Fibroblast of gingiva (primary cell): Measurements from ENCODE around the gene GPR146.

ENCODE experiments used
- DNase-seq: peaks from one replicate; pipeline ENCODE4 v3.0.0-alpha.2; 2011; ENCODE audit warnings: low read depth

The GPR146 gene

GRCh38 chr7:1012004-1012715 lies 32.2 kb upstream of the GPR146 start:
- no peak for DNase-seq

DNA sequence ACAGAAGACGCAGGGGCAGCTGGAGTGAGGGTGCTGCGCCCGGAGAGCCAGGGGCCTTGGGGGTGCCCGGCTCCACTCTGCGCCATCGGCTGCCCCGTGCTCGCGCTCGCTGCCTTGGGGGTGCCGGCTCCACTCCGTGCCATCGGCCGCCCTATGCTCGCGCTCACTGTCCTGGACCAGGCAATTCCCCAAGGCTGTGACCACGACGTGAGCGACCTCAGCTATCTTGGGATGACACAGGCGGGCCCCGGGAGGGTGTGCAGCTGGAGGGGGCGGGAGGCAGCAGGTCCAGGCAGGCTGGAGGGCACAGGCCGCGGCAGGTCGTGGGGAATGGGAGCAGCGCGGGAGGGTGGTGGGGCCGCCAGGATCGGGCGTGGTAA lies 31.6 kb upstream of the GPR146 start:
- no peak for DNase-seq

- no peak for DNase-seq
Measured at GRCh38 chr7:1013581-1013980, 30.8 kb upstream of the GPR146 start.

DNA sequence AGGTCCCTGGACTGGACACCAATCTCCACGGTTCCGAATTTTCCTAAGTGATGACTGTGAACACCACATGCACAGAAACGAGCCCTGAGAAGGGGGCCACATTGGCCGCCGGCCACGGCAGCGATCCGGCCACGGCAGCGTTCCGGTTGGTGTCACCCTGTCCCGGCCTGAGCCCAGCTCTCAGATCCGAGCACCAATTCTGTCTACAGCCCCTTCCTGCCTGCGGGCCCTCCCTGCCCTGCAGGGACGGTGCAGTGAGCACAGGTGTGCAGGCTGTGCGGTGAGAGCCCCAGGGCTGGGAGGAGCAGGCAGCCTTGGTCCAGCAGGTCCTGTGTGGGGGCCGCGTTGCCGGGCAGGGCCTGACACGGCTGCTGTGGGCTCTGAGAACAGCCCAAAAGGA lies 29.7 kb upstream of the GPR146 start:
- DNase-seq: no peak

- no peak for DNase-seq
Measured at GRCh38 chr7:1015196-1016121, 28.9 kb upstream of the GPR146 start.

- no peak for DNase-seq
Measured at GRCh38 chr7:1016577-1017531, 27.5 kb upstream of the GPR146 start.

DNA sequence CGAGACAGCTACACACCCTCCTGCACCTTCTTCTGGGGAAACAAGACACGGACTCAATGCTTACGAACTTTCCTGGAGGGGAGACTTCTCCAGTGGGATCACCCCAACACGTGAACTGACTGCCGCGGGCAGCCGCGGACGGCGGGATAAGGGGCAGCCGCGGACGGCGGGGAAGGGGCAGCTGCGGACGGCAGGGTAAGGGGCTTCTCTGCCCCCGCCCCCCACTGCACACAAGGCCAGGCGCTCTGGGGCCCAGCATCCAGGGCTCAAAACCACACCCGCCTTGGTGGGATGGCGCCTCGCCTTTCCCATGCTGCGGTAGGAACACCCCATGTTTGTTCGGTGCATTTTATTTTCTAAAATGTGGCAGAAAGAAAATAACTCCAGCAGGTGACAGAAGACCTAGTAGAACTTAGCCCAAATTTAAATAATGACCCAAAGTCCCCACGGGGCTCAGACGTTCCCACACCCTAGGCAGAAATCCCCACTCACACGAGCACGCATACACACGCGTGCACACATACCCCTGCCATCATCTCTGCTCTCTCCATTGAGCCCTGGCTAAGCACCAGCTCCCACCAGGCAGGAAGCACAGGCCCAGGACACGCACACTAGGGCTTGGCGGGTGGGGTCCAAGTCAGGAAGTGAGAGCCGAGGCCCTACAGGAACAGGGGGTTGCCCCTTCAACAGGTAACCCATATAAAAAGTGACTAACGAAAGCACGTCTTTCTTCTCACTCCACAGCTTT lies 26.6 kb upstream of the GPR146 start:
- DNase-seq: no peak

DNA sequence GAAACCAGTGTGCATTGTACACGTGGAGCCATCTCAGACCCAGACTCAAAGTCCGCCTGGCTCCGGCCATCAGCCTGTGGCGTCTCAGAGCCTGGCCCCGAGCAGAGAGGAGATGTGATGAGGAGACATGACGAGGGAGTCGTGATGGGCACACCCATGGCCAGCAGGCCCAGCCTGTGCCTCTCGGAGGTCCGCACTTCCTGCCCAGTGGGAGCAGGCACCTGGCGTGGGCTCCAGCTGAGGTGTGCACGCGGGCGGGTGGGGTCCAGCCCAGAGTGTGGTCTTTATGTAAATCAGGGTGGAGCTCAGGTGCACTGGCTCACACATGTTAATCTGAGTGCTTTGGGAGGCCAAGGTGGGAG lies 26.0 kb upstream of the GPR146 start:
- DNase-seq: no peak

GRCh38 chr7:1019255-1019785 lies 25.0 kb upstream of the GPR146 start:
- no peak for DNase-seq

- DNase-seq: no peak
Measured at GRCh38 chr7:1019789-1020610, 24.3 kb upstream of the GPR146 start.

DNA sequence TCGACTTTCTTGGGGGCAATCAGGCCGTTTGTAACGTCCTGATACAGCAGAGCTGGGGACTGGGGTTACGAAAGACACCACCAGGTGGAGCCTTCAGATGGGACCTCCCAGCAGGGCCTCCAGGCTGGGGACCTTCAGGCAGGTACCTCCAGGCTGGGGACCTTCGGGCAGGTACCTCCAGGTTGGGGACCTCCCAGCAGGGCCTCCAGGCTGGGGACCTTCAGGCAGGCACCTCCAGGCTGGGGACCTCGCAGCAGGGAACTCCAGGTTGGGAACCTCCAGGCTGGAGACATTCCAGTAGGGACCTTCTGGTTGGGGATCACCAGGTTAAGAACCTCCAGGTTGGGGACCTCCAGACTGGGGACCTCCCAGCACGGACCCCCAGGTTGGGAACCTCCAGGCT lies 23.5 kb upstream of the GPR146 start:
- no peak for DNase-seq

- no peak for DNase-seq
Measured at GRCh38 chr7:1021366-1021765, 23.0 kb upstream of the GPR146 start.

- no peak for DNase-seq
Measured at GRCh38 chr7:1021931-1022330, 22.4 kb upstream of the GPR146 start.

DNA sequence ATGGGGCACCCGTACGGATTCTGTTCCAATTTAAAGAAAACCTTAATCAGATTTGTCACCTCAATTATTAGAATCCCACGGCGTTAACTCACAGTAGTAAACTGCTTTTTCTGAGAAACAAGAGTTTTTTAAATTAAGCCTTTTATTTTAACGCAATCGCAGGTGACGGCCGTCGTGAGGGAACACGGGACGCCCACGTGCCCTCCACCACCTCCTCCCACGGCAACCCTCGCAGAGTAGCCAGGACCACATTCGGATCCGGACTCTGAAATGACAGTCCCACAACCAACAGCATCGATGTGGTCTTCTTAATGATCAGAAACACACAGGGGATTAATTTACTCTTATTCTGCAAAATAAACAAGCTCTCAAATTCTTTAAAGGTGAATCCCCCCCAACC lies 22.0 kb upstream of the GPR146 start:
- DNase-seq: no peak

GRCh38 chr7:1022801-1023465 lies 21.4 kb upstream of the GPR146 start:
- no peak for DNase-seq

DNA sequence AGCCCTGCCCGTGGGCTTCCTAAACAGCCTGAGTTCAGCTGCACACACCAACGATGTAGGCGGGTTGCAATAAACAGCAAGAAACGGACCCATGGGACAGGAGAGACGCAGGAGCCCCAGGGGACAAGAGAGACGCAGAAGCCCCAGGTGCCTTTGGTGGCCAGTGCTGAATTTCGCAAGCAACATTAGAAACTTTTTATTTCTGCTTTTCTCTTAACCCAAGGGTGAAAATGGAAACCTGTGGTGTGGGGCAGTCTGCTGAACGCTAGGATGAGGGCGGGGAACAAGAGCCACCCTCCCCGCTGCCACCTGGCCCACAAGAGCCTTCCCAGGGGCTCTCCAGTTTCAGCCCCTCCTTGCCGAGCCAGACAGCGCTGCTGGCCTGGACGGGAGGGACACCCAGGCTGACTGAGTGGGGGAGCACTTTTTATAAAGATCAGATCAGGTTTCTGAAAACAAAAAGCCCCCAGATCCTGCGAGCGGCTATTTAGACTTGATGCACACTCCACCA lies 20.0 kb upstream of the GPR146 start:
- no peak for DNase-seq

DNA sequence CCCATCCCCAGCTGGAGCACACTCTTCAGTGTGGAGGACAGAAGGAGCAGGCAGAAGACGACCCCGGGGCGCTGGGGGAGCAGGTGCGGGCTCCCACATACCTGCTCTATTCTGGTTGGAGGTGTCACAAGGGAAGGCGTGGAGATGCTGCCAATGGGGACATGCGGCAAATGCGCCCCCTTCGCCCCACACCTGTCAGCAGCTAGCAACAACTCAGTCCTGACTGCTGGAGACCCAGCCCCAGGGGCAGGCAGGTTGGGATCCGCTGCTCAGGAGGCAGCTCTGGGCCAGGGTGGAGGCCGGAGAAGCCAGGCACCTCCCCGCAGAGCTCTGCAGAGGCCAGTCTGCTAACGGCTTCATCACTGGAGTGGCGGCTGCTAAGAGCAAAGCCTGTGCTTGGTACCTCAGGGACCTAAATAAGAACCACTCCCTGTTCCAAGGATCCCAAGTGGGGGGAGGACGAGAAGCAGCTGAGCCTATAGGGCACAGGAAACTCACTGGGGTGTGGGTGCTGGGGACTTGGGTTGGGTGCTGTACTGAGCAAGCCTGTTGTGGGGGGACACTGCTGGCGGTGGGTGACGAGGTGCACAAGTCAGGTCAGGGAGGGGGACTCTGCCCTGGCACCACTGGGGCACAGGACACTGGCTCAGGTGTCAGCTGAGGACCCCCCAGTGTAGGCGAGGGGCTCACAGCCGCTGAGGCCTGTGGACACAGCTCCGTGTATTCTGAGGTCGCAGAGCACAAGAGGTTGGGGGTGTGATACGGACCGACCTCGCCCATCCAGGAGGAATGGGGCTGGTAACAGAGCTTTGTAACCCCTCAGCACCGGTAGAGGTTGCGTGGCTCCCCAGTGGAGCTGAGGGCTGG lies 19.2 kb upstream of the GPR146 start:
- no peak for DNase-seq

- no peak for DNase-seq
Measured at GRCh38 chr7:1025743-1026581, 18.4 kb upstream of the GPR146 start.
